HepG2 (cell line): ENCODE results near the gene GPT2. TPM values are rescaled to one million over a fixed set of nuclear protein-coding genes. Genes with fewer than 3 reads are reported as not detected.
A peak's percentile ranks its signal among the peaks of the same experiment; 100 is the strongest.

Experiments used
- ATAC-seq: fragments of 200-7000 bp; cut with Tn5 transposase; 3 replicates; pipeline ENCODE4 v1.9.1; 2020; ENCODE audit warnings: mild to moderate bottlenecking, moderate library complexity
- BruUV-seq: library from RNA; stranded (reverse); fragments of 400-500 nt; replicated peaks from 2 replicates; lab custom pipeline; 2021; lab: Mats Ljungman, UMichigan
- CTCF ChIA-PET: fragments of 300-600 bp; formaldehyde crosslinking; extraction: SDS; loops from one replicate; lab custom pipeline; 2021; ENCODE audit warnings: low total read pairs, inconsistent platforms, low intra/inter-chr PET ratio; lab: Yijun Ruan, JAX
- POLR2A ChIA-PET: fragments of 350-600 bp; sonication (Branson Sonifier 250); formaldehyde crosslinking; loops from one replicate; lab custom pipeline; 2020; ENCODE audit warnings: antibody characterized with exemption, inconsistent platforms; lab: Yijun Ruan, JAX
- DNase-seq: peaks from one replicate; pipeline ENCODE4 v3.0.0-alpha.2; 2015; ENCODE audit warnings: low spot score
- FAIRE-seq: peaks from 3 replicates; lab custom pipeline; 2011; peaks lifted over from hg19 to GRCh38; lab: Jason Lieb, UNC
- H2AFZ ChIP-seq: one replicate; pipeline ENCODE4 v1.6.1; 2011; ENCODE audit warnings: low read length, inconsistent platforms
- H3K27ac ChIP-seq: fragments of 300-600 bp; 3 replicates; pipeline ENCODE4 v1.8.0; 2011; ENCODE audit warnings: mixed run types, mild to moderate bottlenecking, mixed read lengths, low read length, inconsistent platforms; ENCODE audit not compliant: insufficient read depth; ENCODE audit errors: extremely low read length
- H3K27me3 ChIP-seq, 2 experiments: fragments of 200-600 bp in 1 of 2; 2 replicates in 1 of 2; 3 replicates in 1 of 2; pipeline versions ENCODE4 v1.6.0 to v1.8.0; 2011; ENCODE audit warnings: low read length in 2 of 2, mild to moderate bottlenecking in 2 of 2, moderate library complexity in 2 of 2, inconsistent platforms in 1 of 2; ENCODE audit not compliant: insufficient read depth in 2 of 2, control insufficient read depth in 1 of 2
- H3K36me3 ChIP-seq, 2 experiments: fragments of 200-600 bp in 1 of 2; replicated peaks in 1 of 2; 2 replicates in 1 of 2; 3 replicates in 1 of 2; pipeline versions ENCODE4 v1.5.1 to v1.8.0; 2011; ENCODE audit warnings: low read length in 2 of 2, inconsistent platforms in 1 of 2; ENCODE audit not compliant: insufficient read depth in 2 of 2, control insufficient read depth in 1 of 2
- H3K4me1 ChIP-seq: 2 replicates; pipeline ENCODE4 v1.5.1; 2012; ENCODE audit warnings: low read length, inconsistent platforms; ENCODE audit not compliant: insufficient read depth
- H3K4me2 ChIP-seq: 2 replicates; pipeline ENCODE4 v1.6.0; 2011; ENCODE audit warnings: low read depth, low read length, inconsistent platforms
- H3K4me3 ChIP-seq, 3 experiments: fragments of 200-600 bp in 1 of 3; sonication (generic), shearing (Covaris generic) in 1 of 3; replicated peaks in 1 of 3; 2 replicates each; pipeline ENCODE4 v1.5.1; 2011 to 2016; ENCODE audit warnings: low read length in 3 of 3, inconsistent platforms in 2 of 3, low read depth in 2 of 3, mild to moderate bottlenecking in 2 of 3, control low read depth in 1 of 3, mixed read lengths in 1 of 3; ENCODE audit not compliant: insufficient read depth in 1 of 3
- H3K79me2 ChIP-seq: one replicate; pipeline ENCODE4 v1.6.1; 2011; ENCODE audit warnings: low read length, inconsistent platforms; ENCODE audit not compliant: insufficient read depth
- H3K9ac ChIP-seq: 2 replicates; pipeline ENCODE4 v1.6.0; 2011; ENCODE audit warnings: mild to moderate bottlenecking, low read depth, low read length, inconsistent platforms; ENCODE audit not compliant: insufficient read depth
- H3K9me3 ChIP-seq: 2 replicates; pipeline ENCODE4 v1.5.1; 2012; ENCODE audit warnings: mild to moderate bottlenecking, low read length
- H4K20me1 ChIP-seq: 2 replicates; pipeline ENCODE4 v1.6.0; 2011; ENCODE audit warnings: inconsistent platforms, mild to moderate bottlenecking, low read length, moderate library complexity; ENCODE audit not compliant: insufficient read depth
- ARHGAP35 ChIP-seq: sonication (generic); formaldehyde crosslinking; IDR thresholded peaks from 2 replicates; pipeline ENCODE4 v1.9.0; 2022; ENCODE audit warnings: mild to moderate bottlenecking, inconsistent platforms, moderate library complexity, missing genetic modification reagents, borderline replicate concordance
- ATAD3A ChIP-seq: sonication (generic); formaldehyde crosslinking; IDR thresholded peaks from 2 replicates; pipeline ENCODE4 v1.4.0; 2020; ENCODE audit warnings: missing genetic modification reagents
- EEA1 ChIP-seq: sonication (generic); formaldehyde crosslinking; IDR thresholded peaks from 2 replicates; pipeline ENCODE4 v1.5.1; 2020; ENCODE audit warnings: mild to moderate bottlenecking, missing genetic modification reagents, borderline replicate concordance
- GATA4 ChIP-seq: sonication (generic); IDR thresholded peaks from 2 replicates; pipeline ENCODE4 v1.6.1; 2016; ENCODE audit warnings: antibody characterized with exemption, low read depth, borderline replicate concordance
- RFXAP ChIP-seq: sonication (generic); formaldehyde crosslinking; IDR thresholded peaks from 2 replicates; pipeline ENCODE4 v1.4.0; 2020; ENCODE audit warnings: missing genetic modification reagents, borderline replicate concordance
- SP1 ChIP-seq, 2 experiments: fragments of 450-650 bp in 1 of 2; sonication (generic) in 1 of 2; formaldehyde crosslinking in 1 of 2; IDR thresholded peaks; 2 replicates each; pipeline versions ENCODE4 v1.4.0 to v1.6.1; 2016 to 2020; ENCODE audit warnings: missing genetic modification reagents in 1 of 2
- TBX2 ChIP-seq: sonication (generic); formaldehyde crosslinking; IDR thresholded peaks from 2 replicates; pipeline ENCODE4 v1.5.0; 2020; ENCODE audit warnings: missing genetic modification reagents, mild to moderate bottlenecking, borderline replicate concordance
- ZBTB7B ChIP-seq: sonication (generic); formaldehyde crosslinking; IDR thresholded peaks from 2 replicates; pipeline ENCODE4 v1.4.0; 2020; ENCODE audit warnings: missing genetic modification reagents
- ZFP1 ChIP-seq: IDR thresholded peaks from 2 replicates; pipeline ENCODE4 v1.6.1; 2016
- ZNF460 ChIP-seq: sonication (generic); formaldehyde crosslinking; IDR thresholded peaks from 2 replicates; pipeline ENCODE4 v1.5.1; 2020; ENCODE audit warnings: missing genetic modification reagents, mild to moderate bottlenecking, borderline replicate concordance
- ZNF605 ChIP-seq: sonication (generic); formaldehyde crosslinking; IDR thresholded peaks from 2 replicates; pipeline ENCODE4 v1.8.0; 2022; ENCODE audit warnings: mild to moderate bottlenecking, missing genetic modification reagents
- ZNF709 ChIP-seq: sonication (generic); formaldehyde crosslinking; IDR thresholded peaks from 2 replicates; pipeline ENCODE4 v1.5.0; 2020; ENCODE audit warnings: mild to moderate bottlenecking, missing genetic modification reagents
- ZNF724P ChIP-seq: sonication (generic); formaldehyde crosslinking; IDR thresholded peaks from 2 replicates; pipeline ENCODE4 v1.8.0; 2022; ENCODE audit warnings: missing genetic modification reagents, borderline replicate concordance
- ZNF761 ChIP-seq: sonication (generic); formaldehyde crosslinking; conservative IDR thresholded peaks from 2 replicates; pipeline ENCODE4 v1.4.0; 2020; ENCODE audit warnings: mild to moderate bottlenecking, missing genetic modification reagents
- ZNF781 ChIP-seq: sonication (generic); formaldehyde crosslinking; IDR thresholded peaks from 2 replicates; pipeline ENCODE4 v1.5.1; 2020; ENCODE audit warnings: borderline replicate concordance, mild to moderate bottlenecking, missing genetic modification reagents; ENCODE audit errors: not compliant biosample characterization
- ZNF816 ChIP-seq: sonication (generic); formaldehyde crosslinking; IDR thresholded peaks from 2 replicates; pipeline ENCODE4 v1.8.0; 2022; ENCODE audit warnings: missing genetic modification reagents, mild to moderate bottlenecking, borderline replicate concordance
- ZNF891 ChIP-seq: sonication (generic); formaldehyde crosslinking; IDR thresholded peaks from 2 replicates; pipeline ENCODE4 v1.5.0; 2020; ENCODE audit warnings: mild to moderate bottlenecking, missing genetic modification reagents
- WGBS: methylation state at CpG from one replicate; pipeline ENCODE4 v1.1.6; 2017; ENCODE audit warnings: low lambda C conversion rate; 5-methylcytosine and 5-hydroxymethylcytosine counted together
- in situ Hi-C: cut with HindIII; loops from 2 replicates; pipeline ENCODE4 v1.10.0; 2017; ENCODE audit warnings: low pct_unique_long_range_greater_than_20kb; ENCODE audit not compliant: extremely low pct_ligation_motif_present
- intact Hi-C: fragments of 100-400 bp; cut with micrococcal nuclease; formaldehyde crosslinking; loops from one replicate; pipeline ENCODE4 v1.10.0; 2022; ENCODE audit not compliant: unreplicated experiment
- polyA plus RNA-seq, 8 experiments: library from polyadenylated mRNA; depleted of rRNA in 3 of 8; stranded (reverse) in 7 of 8; unstranded in 1 of 8; fragments of >200 nt; fragmentation: Illumina TruSeq in 4 of 8; extraction: Trizol in 4 of 8; gene quantifications; 2 replicates each; pipeline versions ENCODE4 v1.2.1 to v1.2.3, GENCODE V29; 2011 to 2016; ENCODE audit warnings: low read depth in 4 of 8, missing spikeins in 1 of 8, mixed read lengths in 1 of 8; ENCODE audit not compliant: insufficient read depth in 1 of 8
- total RNA-seq, 5 experiments: library from RNA; depleted of rRNA; stranded (reverse); fragments of >200 nt; fragmentation: Illumina TruSeq; extraction: Trizol; gene quantifications; 2 replicates each; pipeline ENCODE4 v1.2.3, GENCODE V29; 2016; ENCODE audit warnings: low read depth in 1 of 5
- TF ChIP-seq, protein P1 (sequence below): IDR thresholded peaks from 2 replicates; pipeline ENCODE4 v1.6.1; 2018; ENCODE audit warnings: missing genetic modification reagents
- TF ChIP-seq, protein P2 (sequence below), 2 experiments: fragments of 450-650 bp in 1 of 2; sonication (generic) in 1 of 2; formaldehyde crosslinking; IDR thresholded peaks; 2 replicates each; pipeline versions ENCODE4 v1.5.0 to v1.8.0; 2020 to 2022; ENCODE audit warnings: mild to moderate bottlenecking in 1 of 2, missing genetic modification reagents in 1 of 2

The GPT2 gene
- total and polyA plus RNA-seq, 2 of the 13 experiments (the other 11 are each of a cell fraction or from before 2014, with no cell fraction given) = 138 to 267 TPM

DNA sequence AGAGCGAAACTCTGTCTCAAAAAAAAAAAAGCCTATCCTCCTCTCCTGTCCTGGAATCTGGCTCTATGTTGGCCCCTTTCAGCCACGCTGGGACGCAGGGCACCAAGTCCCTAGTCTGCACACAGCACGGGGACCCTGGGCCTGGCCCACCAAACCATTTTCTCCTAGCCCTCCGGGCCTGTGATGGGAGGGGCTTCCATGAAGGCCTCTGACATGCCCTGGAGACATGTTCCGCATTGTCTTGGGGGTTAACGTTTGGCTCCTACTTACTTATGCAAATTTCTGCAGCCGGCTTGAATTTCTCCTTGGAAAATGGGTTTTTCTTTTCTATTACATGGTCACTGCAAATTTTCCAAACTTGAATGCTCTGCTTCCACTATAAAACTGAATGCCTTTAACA, 12.6 kb upstream of the GPT2 start:
- in situ Hi-C loops = no loop called here
- ChIA-PET CTCF (no interaction called here), POLR2A (no interaction called here)
- H3K9me3 ChIP-seq = no peaks in the 10 kb centered on the region
- H4K20me1 ChIP-seq = no peaks in the 10 kb centered on the region
- no TSS peak for BruUV-seq
- H3K4me3 ChIP-seq = no peak overlapping the region
- WGBS = 78% methylated on average over 6 of the region's 8 CpGs
- no peak overlapping the region for H3K27ac ChIP-seq
- ATAC-seq (no peak), DNase-seq (no peak), FAIRE-seq (no peak)
- intact Hi-C loops = no loop called here
- 0 out of 2 replicates have a peak, but pooled peaks have one; percentile 20 for TF ChIP-seq ZNF709 (CRISPR knock-in tag)
- no peak for TF ChIP-seq ZNF460 (CRISPR knock-in tag)
- TF ChIP-seq ZNF605 (CRISPR knock-in tag) = no peak
- TF ChIP-seq TBX2 = peak; percentile 7; the same call in 1 of the 2 replicates
- no peak for TF ChIP-seq GATA4
- TF ChIP-seq ZBTB7B (CRISPR knock-in tag) = no peak
- no peak for TF ChIP-seq ZNF891 (CRISPR knock-in tag)
- TF ChIP-seq ATAD3A (CRISPR knock-in tag) = no peak
- H3K27me3 ChIP-seq = no peaks in the 10 kb centered on the region
- peaks cover 100% of the 10 kb centered on the region for H3K4me1 ChIP-seq
- H3K9ac ChIP-seq = no peak overlapping the region
- no peaks in the 10 kb centered on the region for H3K79me2 ChIP-seq
- no peaks in the 10 kb centered on the region for H3K36me3 ChIP-seq
- H3K4me2 ChIP-seq = no peak overlapping the region
- no peak overlapping the region for H2AFZ ChIP-seq

DNA sequence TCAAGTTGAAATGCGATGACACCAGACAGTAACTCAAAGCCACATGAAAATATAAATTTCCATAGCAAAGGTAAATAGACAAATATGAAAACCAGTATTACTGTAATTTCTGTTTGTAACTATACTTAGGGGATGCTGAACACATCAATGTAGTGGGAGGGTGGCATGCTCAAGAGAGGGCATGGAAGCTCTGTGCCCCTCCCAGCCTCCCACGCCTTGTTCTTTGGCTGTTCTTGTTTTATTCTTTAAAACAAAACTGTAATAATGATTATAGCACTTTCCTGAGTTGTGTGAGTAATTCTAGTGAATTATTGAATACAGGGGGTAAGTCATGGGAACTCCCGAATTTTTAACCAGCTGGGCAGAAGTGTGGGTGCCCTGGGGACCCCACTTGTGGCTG, 11.0 kb upstream of the GPT2 start:
- FAIRE-seq (no peak), ATAC-seq (no peak), DNase-seq (no peak)
- ChIA-PET POLR2A (interaction anchor here (1.1 to 4.9 kb wide), 3 partner anchors 9 to 13 kb away, joined by 3 to 76 read pairs (median 59); partner anchors contain the start of gene GPT2), CTCF (no interaction called here)
- in situ Hi-C loops = no loop called here
- no peaks in the 10 kb centered on the region for H3K27me3 ChIP-seq
- H2AFZ ChIP-seq = no peak overlapping the region
- no peak overlapping the region for H3K9ac ChIP-seq
- H4K20me1 ChIP-seq = no peaks in the 10 kb centered on the region
- no TSS peak for BruUV-seq
- no peaks in the 10 kb centered on the region for H3K36me3 ChIP-seq
- 90% methylated on average over 3 of the region's 3 CpGs for WGBS
- H3K4me2 ChIP-seq = no peak overlapping the region
- H3K4me1 ChIP-seq = peaks cover 100% of the 10 kb centered on the region
- H3K4me3 ChIP-seq = no peak overlapping the region
- intact Hi-C loops = no loop called here
- no peak overlapping the region for H3K27ac ChIP-seq
- no peaks in the 10 kb centered on the region for H3K79me2 ChIP-seq
- H3K9me3 ChIP-seq = no peaks in the 10 kb centered on the region
- TF ChIP-seq ZNF724P (CRISPR knock-in tag) (no peak), ZNF781 (CRISPR knock-in tag) (no peak), ZNF816 (CRISPR knock-in tag) (no peak), ZFP1 (no peak), EEA1 (CRISPR knock-in tag) (no peak), SP1 (IDR thresholded peaks at IDR 0.05) (no peak), SP1 (CRISPR knock-in tag; IDR thresholded peaks at IDR 0.05) (no peak), ZNF761 (no peak), RFXAP (no peak), ARHGAP35 (no peak)
- TF ChIP-seq, protein P1, sequence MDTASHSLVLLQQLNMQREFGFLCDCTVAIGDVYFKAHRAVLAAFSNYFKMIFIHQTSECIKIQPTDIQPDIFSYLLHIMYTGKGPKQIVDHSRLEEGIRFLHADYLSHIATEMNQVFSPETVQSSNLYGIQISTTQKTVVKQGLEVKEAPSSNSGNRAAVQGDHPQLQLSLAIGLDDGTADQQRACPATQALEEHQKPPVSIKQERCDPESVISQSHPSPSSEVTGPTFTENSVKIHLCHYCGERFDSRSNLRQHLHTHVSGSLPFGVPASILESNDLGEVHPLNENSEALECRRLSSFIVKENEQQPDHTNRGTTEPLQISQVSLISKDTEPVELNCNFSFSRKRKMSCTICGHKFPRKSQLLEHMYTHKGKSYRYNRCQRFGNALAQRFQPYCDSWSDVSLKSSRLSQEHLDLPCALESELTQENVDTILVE (CRISPR knock-in tag) = no peak
- TF ChIP-seq, protein P2, sequence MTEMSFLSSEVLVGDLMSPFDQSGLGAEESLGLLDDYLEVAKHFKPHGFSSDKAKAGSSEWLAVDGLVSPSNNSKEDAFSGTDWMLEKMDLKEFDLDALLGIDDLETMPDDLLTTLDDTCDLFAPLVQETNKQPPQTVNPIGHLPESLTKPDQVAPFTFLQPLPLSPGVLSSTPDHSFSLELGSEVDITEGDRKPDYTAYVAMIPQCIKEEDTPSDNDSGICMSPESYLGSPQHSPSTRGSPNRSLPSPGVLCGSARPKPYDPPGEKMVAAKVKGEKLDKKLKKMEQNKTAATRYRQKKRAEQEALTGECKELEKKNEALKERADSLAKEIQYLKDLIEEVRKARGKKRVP (CRISPR knock-in tag; IDR thresholded peaks at IDR 0.05) = no peak
- TF ChIP-seq, all 625 proteins: peak for 0
